WTC11 (cell line): ENCODE data around the gene LINC01488.

Source experiments
- CTCF ChIP-seq: fragments of 200-600 bp; IDR thresholded peaks from 2 replicates; pipeline ENCODE4 v1.8.0; 2022; ENCODE audit warnings: antibody characterized with exemption
- MAX ChIP-seq: sonication (generic); formaldehyde crosslinking; IDR thresholded peaks from 2 replicates; pipeline ENCODE4 v1.8.0; 2022; ENCODE audit warnings: mild to moderate bottlenecking, missing genetic modification reagents
- SMAD3 ChIP-seq: sonication (generic); formaldehyde crosslinking; IDR thresholded peaks from 2 replicates; pipeline ENCODE4 v1.8.0; 2022; ENCODE audit warnings: missing genetic modification reagents, mild to moderate bottlenecking, borderline replicate concordance
- USF1 ChIP-seq: sonication (generic); formaldehyde crosslinking; IDR thresholded peaks from 2 replicates; pipeline ENCODE4 v1.8.0; 2022; ENCODE audit warnings: mild to moderate bottlenecking, missing genetic modification reagents
- TF ChIP-seq, protein P1 (sequence below): sonication (generic); formaldehyde crosslinking; IDR thresholded peaks from 2 replicates; pipeline ENCODE4 v1.8.1; 2022; ENCODE audit warnings: low read depth, missing genetic modification reagents, borderline replicate concordance

DNA sequence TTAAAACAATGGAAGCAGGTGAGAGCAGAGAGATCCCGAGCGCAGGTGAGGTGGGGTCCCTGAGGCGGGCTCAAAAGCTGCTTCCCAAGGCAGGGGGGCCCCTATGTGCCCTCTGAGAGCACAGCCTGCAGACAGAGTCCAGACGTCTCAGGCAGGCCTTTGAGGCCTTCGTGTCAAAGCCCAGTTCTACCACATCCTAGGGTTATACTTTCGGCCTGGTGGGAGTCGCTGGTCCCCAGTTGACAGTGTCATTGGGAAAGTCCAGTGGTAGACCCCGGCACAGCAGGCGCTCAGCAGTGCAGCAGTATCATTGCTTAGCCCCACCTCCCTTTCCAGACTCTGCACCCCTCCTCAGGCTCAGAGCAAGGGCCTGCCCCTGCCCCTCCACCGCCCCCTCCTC, 9.1 kb downstream of the LINC01488 start:
- TF ChIP-seq SMAD3 (CRISPR knock-in tag) (no peak), CTCF (no peak), USF1 (CRISPR knock-in tag) (no peak), MAX (CRISPR knock-in tag) (no peak)
- TF ChIP-seq, protein P1, sequence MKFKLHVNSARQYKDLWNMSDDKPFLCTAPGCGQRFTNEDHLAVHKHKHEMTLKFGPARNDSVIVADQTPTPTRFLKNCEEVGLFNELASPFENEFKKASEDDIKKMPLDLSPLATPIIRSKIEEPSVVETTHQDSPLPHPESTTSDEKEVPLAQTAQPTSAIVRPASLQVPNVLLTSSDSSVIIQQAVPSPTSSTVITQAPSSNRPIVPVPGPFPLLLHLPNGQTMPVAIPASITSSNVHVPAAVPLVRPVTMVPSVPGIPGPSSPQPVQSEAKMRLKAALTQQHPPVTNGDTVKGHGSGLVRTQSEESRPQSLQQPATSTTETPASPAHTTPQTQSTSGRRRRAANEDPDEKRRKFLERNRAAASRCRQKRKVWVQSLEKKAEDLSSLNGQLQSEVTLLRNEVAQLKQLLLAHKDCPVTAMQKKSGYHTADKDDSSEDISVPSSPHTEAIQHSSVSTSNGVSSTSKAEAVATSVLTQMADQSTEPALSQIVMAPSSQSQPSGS: no peak
